KOPT-K1 (cell line): ENCODE data around the gene ADORA2B.
"Not testable (repeated sequence)": the region's sequence is repeated elsewhere in the genome, so short reads cannot be mapped to it uniquely, and the experiment has no call there.

ENCODE experiments used
- H3K27ac ChIP-seq: fragments of 200-600 bp; sonication (generic); 2 replicates; pipeline ENCODE4 v1.5.1; 2016; ENCODE audit warnings: antibody characterized with exemption, mild to moderate bottlenecking, low read depth, low read length; ENCODE audit not compliant: poor library complexity, severe bottlenecking
- H3K36me3 ChIP-seq: fragments of 200-600 bp; sonication (generic); 2 replicates; pipeline ENCODE4 v1.5.1; 2017; ENCODE audit warnings: antibody characterized with exemption, mild to moderate bottlenecking, low read length, moderate library complexity; ENCODE audit not compliant: insufficient read depth
- H3K9me3 ChIP-seq: fragments of 200-600 bp; sonication (generic); 2 replicates; pipeline ENCODE4 v1.5.1; 2017; ENCODE audit warnings: antibody characterized with exemption, low read length, mild to moderate bottlenecking; ENCODE audit not compliant: insufficient read depth, poor library complexity, severe bottlenecking

The ADORA2B gene

DNA sequence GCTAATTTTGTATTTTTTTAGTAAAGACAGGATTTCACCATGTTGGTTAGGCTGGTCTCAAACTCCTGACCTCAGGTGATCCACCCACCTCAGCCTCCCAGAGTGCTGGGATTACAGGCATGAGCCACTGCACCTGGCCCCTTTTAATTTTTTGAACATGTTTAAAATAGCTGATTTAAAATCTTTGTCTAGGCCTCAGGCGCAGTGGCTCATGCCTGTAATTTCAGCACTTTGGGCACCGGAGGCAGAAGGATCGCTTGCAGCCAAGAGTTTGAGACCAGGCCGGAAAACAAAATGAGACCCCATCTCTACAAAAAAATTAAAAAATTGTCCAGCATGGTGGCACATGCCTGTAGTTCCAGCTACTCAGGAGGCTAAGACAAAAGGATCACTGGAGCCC, 8.4 kb upstream of the ADORA2B start:
- not testable (repeated sequence) for H3K27ac ChIP-seq, H3K36me3 ChIP-seq, H3K9me3 ChIP-seq

- H3K27ac ChIP-seq, result no peak overlapping the region
- no peaks in the 10 kb centered on the region for H3K36me3 ChIP-seq
Observed at GRCh38 chr17:15941781-15942180, 3.1 kb upstream of the ADORA2B start.

DNA sequence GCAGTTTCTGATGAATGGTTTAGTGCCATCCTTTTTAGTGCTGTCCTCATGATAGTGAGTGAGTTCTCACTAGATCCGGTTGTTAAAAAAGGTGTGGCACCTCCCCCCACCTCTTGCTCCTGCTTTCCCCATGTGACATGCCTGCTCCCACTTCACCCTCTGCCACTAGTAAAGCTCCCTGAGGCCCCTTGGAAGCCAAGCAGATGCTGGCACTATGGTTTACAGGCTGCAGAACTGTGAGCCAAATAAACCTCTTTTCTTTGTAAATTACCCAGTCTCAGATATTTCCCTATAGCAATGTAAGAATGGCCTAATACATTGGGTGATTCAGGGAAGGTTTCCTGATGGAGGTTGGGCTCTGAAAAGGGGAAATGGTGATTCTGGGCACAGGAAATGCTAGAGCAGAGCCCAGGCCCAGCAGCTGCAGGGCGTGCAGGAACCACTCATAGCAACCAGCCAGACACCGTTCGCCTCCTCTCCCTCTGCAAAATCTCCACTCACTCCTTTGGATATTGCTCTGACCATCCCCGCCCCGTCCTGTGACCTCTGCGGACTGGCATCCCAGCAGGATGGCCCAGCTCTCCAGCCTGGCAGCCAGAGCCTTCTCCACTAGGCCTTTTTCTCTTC, 2.6 kb upstream of the ADORA2B start:
- Histone ChIP-seq H3K36me3 (no peaks in the 10 kb centered on the region), H3K27ac (no peak overlapping the region), H3K9me3 (no peaks in the 10 kb centered on the region)

More at GRCh38 chr17:15941781-15942180, 3.1 kb upstream of the ADORA2B start:
- no peaks in the 10 kb centered on the region for H3K9me3 ChIP-seq

DNA sequence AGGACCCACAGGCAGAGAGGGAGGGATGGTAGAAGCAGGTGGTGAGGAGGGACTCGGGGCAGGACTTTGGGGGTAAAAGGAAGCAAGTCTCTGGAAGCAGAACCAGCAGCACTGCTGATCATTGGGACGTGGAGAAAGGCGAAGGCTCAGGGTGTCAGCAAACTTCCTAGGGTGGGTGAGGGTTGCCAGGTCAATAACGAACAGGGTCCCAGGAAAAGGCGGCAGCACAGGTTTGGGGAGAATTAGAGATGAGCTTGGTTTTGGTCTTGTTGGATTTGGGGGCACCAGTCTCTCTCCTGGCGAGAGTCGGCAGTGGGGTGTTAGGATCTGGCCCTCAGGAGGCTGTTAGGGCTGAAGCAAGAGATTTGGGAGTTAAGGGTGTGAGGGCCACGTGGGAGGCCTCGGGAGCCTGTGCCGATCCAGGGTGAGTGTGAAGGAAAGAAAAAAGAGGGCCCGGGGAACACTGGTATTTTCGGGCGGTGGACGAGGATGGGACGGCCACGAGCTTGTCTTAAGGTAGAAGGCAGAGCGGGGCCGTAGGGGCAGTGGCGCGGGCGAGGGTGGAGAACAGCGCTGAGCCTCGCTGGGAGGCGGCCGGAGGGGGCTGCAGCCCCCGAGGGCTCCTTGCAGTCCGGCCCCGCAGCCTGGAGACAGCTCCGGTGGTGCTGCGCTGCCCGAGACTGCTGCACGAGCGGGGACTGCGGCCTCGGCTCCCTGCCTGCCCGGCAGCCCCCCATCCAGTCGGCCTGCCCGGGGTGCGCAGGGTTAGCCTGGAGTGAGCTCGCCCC, 765 bp upstream of the ADORA2B start:
- Histone ChIP-seq H3K9me3 (no peaks in the 10 kb centered on the region), H3K36me3 (no peaks in the 10 kb centered on the region), H3K27ac (peak overlapping the region; percentile 58)

- Histone ChIP-seq H3K36me3 (no peaks in the 10 kb centered on the region), H3K27ac (peak overlapping the region; percentile 58), H3K9me3 (no peaks in the 10 kb centered on the region)
Observed at GRCh38 chr17:15945527-15946191, 729 bp downstream of the ADORA2B start.

- no peaks in the 10 kb centered on the region for H3K9me3 ChIP-seq
- H3K27ac ChIP-seq, result no peak overlapping the region
Observed at GRCh38 chr17:15946611-15947120, 1.7 kb downstream of the ADORA2B start.

GRCh38 chr17:15947271-15947670, 2.3 kb downstream of the ADORA2B start:
- Histone ChIP-seq H3K36me3 (no peaks in the 10 kb centered on the region), H3K27ac (no peak overlapping the region), H3K9me3 (no peaks in the 10 kb centered on the region)

More at GRCh38 chr17:15946611-15947120, 1.7 kb downstream of the ADORA2B start:
- no peaks in the 10 kb centered on the region for H3K36me3 ChIP-seq

- Histone ChIP-seq H3K27ac (no peak overlapping the region), H3K9me3 (no peaks in the 10 kb centered on the region), H3K36me3 (no peaks in the 10 kb centered on the region)
Observed at GRCh38 chr17:15947976-15948752, 3.2 kb downstream of the ADORA2B start.

DNA sequence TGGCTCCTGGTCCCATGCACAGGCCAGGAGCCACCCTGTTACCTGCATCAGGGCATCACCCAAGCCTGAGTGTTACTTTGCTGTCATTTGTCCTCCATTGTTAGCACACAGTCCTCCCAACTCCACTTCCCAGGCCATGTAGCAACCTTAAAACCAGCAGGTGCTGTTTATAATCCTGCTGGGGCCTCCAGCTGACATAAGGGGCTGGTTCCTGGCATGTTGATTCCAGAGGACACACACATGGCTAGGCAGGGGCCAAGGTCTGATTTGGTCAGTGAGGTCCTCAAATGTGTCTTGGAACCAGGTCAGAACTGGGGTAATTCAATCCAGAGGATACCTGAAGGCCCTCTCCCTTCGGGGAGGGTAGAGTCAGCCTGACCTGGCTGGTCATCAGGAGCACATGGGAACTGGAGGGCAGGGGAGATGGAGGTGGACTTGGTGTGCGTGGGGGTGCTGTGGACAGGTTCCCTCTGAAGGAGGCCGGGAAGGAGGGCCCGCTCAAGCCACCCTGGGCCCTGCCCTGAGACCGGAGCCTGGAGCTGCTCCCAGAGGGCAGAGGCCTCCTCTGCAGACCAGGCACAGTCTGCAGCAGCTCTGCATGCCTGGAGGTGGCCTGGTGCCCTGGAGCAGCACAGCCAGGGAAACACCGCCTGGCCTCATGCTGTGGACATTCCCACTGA, 6.6 kb downstream of the ADORA2B start:
- Histone ChIP-seq H3K27ac (no peak overlapping the region), H3K9me3 (no peaks in the 10 kb centered on the region), H3K36me3 (no peaks in the 10 kb centered on the region)

GRCh38 chr17:15952048-15952532, 7.2 kb downstream of the ADORA2B start:
- Histone ChIP-seq H3K27ac (no peak overlapping the region), H3K36me3 (no peaks in the 10 kb centered on the region), H3K9me3 (no peaks in the 10 kb centered on the region)

GRCh38 chr17:15952916-15953790, 8.2 kb downstream of the ADORA2B start:
- Histone ChIP-seq H3K27ac (no peak overlapping the region), H3K9me3 (no peaks in the 10 kb centered on the region), H3K36me3 (no peaks in the 10 kb centered on the region)

DNA sequence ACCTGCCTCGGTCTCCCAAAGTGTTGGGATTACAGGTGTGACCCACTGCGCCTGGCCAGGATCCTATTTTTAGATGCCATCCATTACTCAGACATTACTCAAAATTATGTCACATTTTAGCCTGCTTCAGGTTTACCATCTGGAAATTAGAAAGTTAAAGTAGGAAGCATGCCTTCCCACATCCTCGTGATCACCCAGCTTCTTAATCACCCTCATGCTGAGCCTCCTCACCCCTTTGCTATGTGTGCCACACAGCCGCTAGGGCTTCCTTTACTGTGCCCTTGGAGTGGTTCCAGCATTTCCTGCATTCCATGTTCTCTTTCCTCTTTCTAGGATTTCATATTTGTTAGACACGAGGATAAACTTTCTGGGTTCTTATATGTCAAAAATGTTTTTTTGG, 9.3 kb downstream of the ADORA2B start:
- no peak overlapping the region for H3K27ac ChIP-seq
- no peaks in the 10 kb centered on the region for H3K36me3 ChIP-seq

GRCh38 chr17:15955793-15956541, 11.0 kb downstream of the ADORA2B start:
- H3K27ac ChIP-seq, result peak overlapping the region; percentile 29
- no peaks in the 10 kb centered on the region for H3K9me3 ChIP-seq
- H3K36me3 ChIP-seq, result no peaks in the 10 kb centered on the region

More for the DNA sequence above, 9.3 kb downstream of the ADORA2B start:
- no peaks in the 10 kb centered on the region for H3K9me3 ChIP-seq
